ENCODE measurements around the gene USP47.

USP47 gene

GRCh38 chr11:11843211-11843621, 1.4 kb downstream of the USP47 start:
- ATAC-seq (replicated peaks): peak; percentile 35 to 41
- H3K27ac Mint-ChIP-seq: no peak overlapping the region
- peaks cover 0 to 4% of the 10 kb centered on the region in 2 donors for H3K36me3 Mint-ChIP-seq
- DNase-seq: peak; percentile 8
- H3K4me3 Mint-ChIP-seq: no peak overlapping the region
- H3K9me3 Mint-ChIP-seq: no peaks in the 10 kb centered on the region
- peaks cover 20% of the 10 kb centered on the region in 2 donors for H3K4me1 Mint-ChIP-seq
- H3K27me3 Mint-ChIP-seq: no peaks in the 10 kb centered on the region

- no peak overlapping the region for H3K4me3 Mint-ChIP-seq
- H3K9me3 Mint-ChIP-seq: no peaks in the 10 kb centered on the region
- peaks cover 0 to 4% of the 10 kb centered on the region in 2 donors for H3K36me3 Mint-ChIP-seq
- H3K27me3 Mint-ChIP-seq: no peaks in the 10 kb centered on the region
- peaks cover 20 to 23% of the 10 kb centered on the region in 2 donors for H3K4me1 Mint-ChIP-seq
- no peak for DNase-seq
- H3K27ac Mint-ChIP-seq: no peak overlapping the region
- no peak for ATAC-seq (replicated peaks)
These were observed 1.9 kb downstream of the USP47 start for GRCh38 chr11:11843642-11844041.

GRCh38 chr11:11844272-11844671, 2.5 kb downstream of the USP47 start:
- peaks cover 0 to 4% of the 10 kb centered on the region in 2 donors for H3K36me3 Mint-ChIP-seq
- H3K27ac Mint-ChIP-seq: no peak overlapping the region
- ATAC-seq (replicated peaks): no peak
- H3K4me3 Mint-ChIP-seq: no peak overlapping the region
- H3K27me3 Mint-ChIP-seq: no peaks in the 10 kb centered on the region
- DNase-seq: no peak
- no peaks in the 10 kb centered on the region for H3K9me3 Mint-ChIP-seq
- peaks cover 25 to 29% of the 10 kb centered on the region in 2 donors for H3K4me1 Mint-ChIP-seq

- Mint-ChIP-seq H3K27me3 (no peaks in the 10 kb centered on the region), H3K4me1 (peaks cover 30 to 37% of the 10 kb centered on the region in 2 donors), H3K27ac (no peak overlapping the region), H3K36me3 (peaks cover 0 to 4% of the 10 kb centered on the region in 2 donors), H3K9me3 (no peaks in the 10 kb centered on the region), H3K4me3 (peak overlapping the region; percentile 7 to 33)
- no peak for ATAC-seq (replicated peaks)
- no peak for DNase-seq
These were observed 3.3 kb downstream of the USP47 start for GRCh38 chr11:11845071-11845470.

GRCh38 chr11:11845551-11845950, 3.8 kb downstream of the USP47 start:
- Mint-ChIP-seq H3K4me3 (peak overlapping the region; percentile 7 to 33), H3K4me1 (peaks cover 32 to 42% of the 10 kb centered on the region in 2 donors), H3K27me3 (no peaks in the 10 kb centered on the region), H3K36me3 (peaks cover 0 to 4% of the 10 kb centered on the region in 2 donors), H3K9me3 (no peaks in the 10 kb centered on the region), H3K27ac (no peak overlapping the region)
- ATAC-seq (replicated peaks) (no peak), DNase-seq (no peak)

GRCh38 chr11:11847082-11847481, 5.3 kb downstream of the USP47 start:
- Mint-ChIP-seq H3K4me1 (peaks cover 37 to 46% of the 10 kb centered on the region in 2 donors), H3K4me3 (no peak overlapping the region)
- no peak for ATAC-seq (replicated peaks)

GRCh38 chr11:11848891-11849746, 7.3 kb downstream of the USP47 start:
- Mint-ChIP-seq H3K36me3 (peaks cover 0 to 7% of the 10 kb centered on the region in 2 donors), H3K4me3 (no peak overlapping the region), H3K27ac (no peak overlapping the region), H3K27me3 (no peaks in the 10 kb centered on the region), H3K4me1 (peaks cover 48 to 61% of the 10 kb centered on the region in 2 donors), H3K9me3 (no peaks in the 10 kb centered on the region)
- ATAC-seq (replicated peaks) (peak; percentile 80 to 83), DNase-seq (peak; percentile 27)

More at GRCh38 chr11:11847082-11847481, 5.3 kb downstream of the USP47 start:
- H3K36me3 Mint-ChIP-seq: peaks cover 0 to 4% of the 10 kb centered on the region in 2 donors
- DNase-seq: no peak
- H3K27me3 Mint-ChIP-seq: no peaks in the 10 kb centered on the region
- no peak overlapping the region for H3K27ac Mint-ChIP-seq
- no peaks in the 10 kb centered on the region for H3K9me3 Mint-ChIP-seq

- no peak overlapping the region for H3K27ac Mint-ChIP-seq
- H3K4me3 Mint-ChIP-seq: no peak overlapping the region
- no peak for DNase-seq
- H3K36me3 Mint-ChIP-seq: peaks cover 0 to 7% of the 10 kb centered on the region in 2 donors
- no peaks in the 10 kb centered on the region for H3K9me3 Mint-ChIP-seq
- ATAC-seq (replicated peaks): no peak
- no peaks in the 10 kb centered on the region for H3K27me3 Mint-ChIP-seq
- H3K4me1 Mint-ChIP-seq: peaks cover 41 to 64% of the 10 kb centered on the region in 2 donors
These were observed 8.9 kb downstream of the USP47 start for GRCh38 chr11:11850668-11851067.

- Mint-ChIP-seq H3K27ac (peak overlapping the region; percentile 20), H3K4me1 (peaks cover 28 to 59% of the 10 kb centered on the region in 2 donors), H3K27me3 (no peaks in the 10 kb centered on the region), H3K4me3 (no peak overlapping the region), H3K9me3 (peaks cover 1 to 4% of the 10 kb centered on the region in 2 donors), H3K36me3 (peaks cover 4 to 11% of the 10 kb centered on the region in 2 donors)
- ATAC-seq (replicated peaks) (peak; percentile 95 to 98), DNase-seq (no peak)
These were observed 14.9 kb downstream of the USP47 start for GRCh38 chr11:11856638-11857037.

- DNase-seq (no peak), ATAC-seq (replicated peaks) (no peak)
- Mint-ChIP-seq H3K36me3 (peaks cover 4 to 8% of the 10 kb centered on the region in 2 donors), H3K27ac (no peak overlapping the region), H3K27me3 (no peaks in the 10 kb centered on the region), H3K4me1 (peaks cover 21 to 49% of the 10 kb centered on the region in 2 donors), H3K9me3 (peaks cover 1 to 4% of the 10 kb centered on the region in 2 donors), H3K4me3 (no peak overlapping the region)
These were observed 16.0 kb downstream of the USP47 start for GRCh38 chr11:11857769-11858168.

- peaks cover 1 to 4% of the 10 kb centered on the region in 2 donors for H3K9me3 Mint-ChIP-seq
- no peak overlapping the region for H3K4me3 Mint-ChIP-seq
- ATAC-seq (replicated peaks) (no peak), DNase-seq (no peak)
- no peaks in the 10 kb centered on the region for H3K27me3 Mint-ChIP-seq
- H3K36me3 Mint-ChIP-seq: peaks cover 4 to 8% of the 10 kb centered on the region in 2 donors
- no peak overlapping the region for H3K27ac Mint-ChIP-seq
- H3K4me1 Mint-ChIP-seq: peaks cover 16 to 41% of the 10 kb centered on the region in 2 donors
These were observed 16.9 kb downstream of the USP47 start for GRCh38 chr11:11858676-11859075.

- Mint-ChIP-seq H3K9me3 (peaks cover 1 to 4% of the 10 kb centered on the region in 2 donors), H3K36me3 (peaks cover 4 to 8% of the 10 kb centered on the region in 2 donors), H3K4me3 (no peak overlapping the region), H3K4me1 (peaks cover 24 to 53% of the 10 kb centered on the region in 2 donors), H3K27me3 (no peaks in the 10 kb centered on the region), H3K27ac (no peak overlapping the region)
- ATAC-seq (replicated peaks) (no peak), DNase-seq (no peak)
These were observed 18.6 kb downstream of the USP47 start for GRCh38 chr11:11860103-11860979.

GRCh38 chr11:11862999-11863398, 21.2 kb downstream of the USP47 start:
- Mint-ChIP-seq H3K27ac (no peak overlapping the region), H3K27me3 (no peaks in the 10 kb centered on the region), H3K4me3 (no peak overlapping the region), H3K36me3 (peaks cover 7 to 24% of the 10 kb centered on the region in 2 donors), H3K9me3 (peaks cover 5 to 10% of the 10 kb centered on the region in 2 donors), H3K4me1 (peaks cover 24 to 53% of the 10 kb centered on the region in 2 donors)
- ATAC-seq (replicated peaks) (no peak), DNase-seq (no peak)

- H3K9me3 Mint-ChIP-seq: peaks cover 3 to 6% of the 10 kb centered on the region in 2 donors
- peaks cover 21 to 50% of the 10 kb centered on the region in 2 donors for H3K4me1 Mint-ChIP-seq
- ATAC-seq (replicated peaks): no peak
- H3K36me3 Mint-ChIP-seq: peaks cover 3 to 21% of the 10 kb centered on the region in 2 donors
- no peak overlapping the region for H3K27ac Mint-ChIP-seq
- no peak overlapping the region for H3K4me3 Mint-ChIP-seq
- DNase-seq: no peak
- H3K27me3 Mint-ChIP-seq: no peaks in the 10 kb centered on the region
These were observed 22.6 kb downstream of the USP47 start for GRCh38 chr11:11864332-11864731.
